Activated CD8-positive, alpha-beta memory T cell treated with anti-CD3 and anti-CD28 coated beads, Interleukin-2, amount 10 ng/mL, durations not matched to agents 7 days and 5 days (primary cell): Measurements from ENCODE around the gene NRP1. TPM values are rescaled to one million over a fixed set of nuclear protein-coding genes. Genes with fewer than 3 reads are reported as not detected.

Experiments used
- ATAC-seq: fragments of 150-1000 bp; cut with Tn5 transposase; one replicate; pipeline ENCODE4 v1.10.0; 2021; ENCODE audit warnings: moderate library complexity
- CTCF ChIA-PET: fragments of 350-600 bp; sonication (Branson Sonifier 250); formaldehyde crosslinking; loops from one replicate; lab custom pipeline; 2021; ENCODE audit warnings: antibody characterized with exemption; lab: Charles Lee
- DNase-seq: peaks from one replicate; pipeline ENCODE4 v3.0.0-alpha.2; 2020
- H3K27ac Mint-ChIP-seq: one replicate; pipeline ENCODE4 v1.8.0; 2021; ENCODE audit warnings: mild to moderate bottlenecking, mixed read lengths
- H3K27me3 Mint-ChIP-seq: one replicate; pipeline ENCODE4 v1.8.0; 2021; ENCODE audit warnings: mixed read lengths
- H3K36me3 Mint-ChIP-seq: one replicate; pipeline ENCODE4 v1.8.0; 2021; ENCODE audit warnings: mild to moderate bottlenecking, mixed read lengths
- H3K4me1 Mint-ChIP-seq: one replicate; pipeline ENCODE4 v1.8.0; 2021; ENCODE audit warnings: mixed read lengths
- H3K4me3 Mint-ChIP-seq: one replicate; pipeline ENCODE4 v1.8.0; 2021; ENCODE audit warnings: mild to moderate bottlenecking, moderate library complexity, mixed read lengths
- H3K9me3 Mint-ChIP-seq: one replicate; pipeline ENCODE4 v1.8.0; 2022; ENCODE audit warnings: low read depth, mixed read lengths
- total RNA-seq, 2 experiments: library from RNA; stranded (reverse); gene quantifications; one replicate each; pipeline ENCODE4 v1.2.3, GENCODE V29; 2021

NRP1 gene
- total RNA-seq, 2 experiments from 2014 or later, result 0.55 to 2.0 TPM

GRCh38 chr10:33288127-33288526, 46.3 kb downstream of the NRP1 start:
- Mint-ChIP-seq H3K27me3 (peaks cover 26% of the 10 kb centered on the region), H3K27ac (no peak overlapping the region), H3K4me3 (no peak overlapping the region), H3K36me3 (no peaks in the 10 kb centered on the region), H3K9me3 (no peaks in the 10 kb centered on the region), H3K4me1 (no peaks in the 10 kb centered on the region)
- CTCF ChIA-PET, result no interaction called here
- DNase-seq, result no peak
- ATAC-seq, result no peak

- Mint-ChIP-seq H3K4me3 (no peak overlapping the region), H3K36me3 (no peaks in the 10 kb centered on the region), H3K27me3 (peaks cover 27% of the 10 kb centered on the region), H3K4me1 (no peaks in the 10 kb centered on the region), H3K9me3 (no peaks in the 10 kb centered on the region), H3K27ac (no peak overlapping the region)
- DNase-seq (no peak), ATAC-seq (no peak)
- CTCF ChIA-PET, result no interaction called here
Observed at GRCh38 chr10:33287112-33287511, 47.4 kb downstream of the NRP1 start.

GRCh38 chr10:33286157-33286934, 48.1 kb downstream of the NRP1 start:
- Mint-ChIP-seq H3K9me3 (no peaks in the 10 kb centered on the region), H3K27me3 (peaks cover 25% of the 10 kb centered on the region), H3K4me3 (no peak overlapping the region), H3K36me3 (no peaks in the 10 kb centered on the region), H3K27ac (no peak overlapping the region), H3K4me1 (no peaks in the 10 kb centered on the region)
- CTCF ChIA-PET, result no interaction called here
- ATAC-seq (no peak), DNase-seq (no peak)

- Mint-ChIP-seq H3K27me3 (peaks cover 26% of the 10 kb centered on the region), H3K4me3 (no peak overlapping the region), H3K9me3 (no peaks in the 10 kb centered on the region), H3K27ac (no peak overlapping the region), H3K4me1 (no peaks in the 10 kb centered on the region), H3K36me3 (no peaks in the 10 kb centered on the region)
- CTCF ChIA-PET, result no interaction called here
- DNase-seq, result no peak
- ATAC-seq, result no peak
Observed at GRCh38 chr10:33284945-33285344, 49.5 kb downstream of the NRP1 start.

- Mint-ChIP-seq H3K4me3 (no peak overlapping the region), H3K27ac (no peak overlapping the region), H3K27me3 (peaks cover 26% of the 10 kb centered on the region), H3K36me3 (no peaks in the 10 kb centered on the region), H3K9me3 (no peaks in the 10 kb centered on the region), H3K4me1 (no peaks in the 10 kb centered on the region)
- ATAC-seq (no peak), DNase-seq (no peak)
- CTCF ChIA-PET, result interaction anchor here (1.2 kb wide), 1 partner anchor 11 kb away, joined by 3 read pairs; no protein-coding TSS in a partner anchor
Observed at GRCh38 chr10:33279811-33280602, 54.5 kb downstream of the NRP1 start.

GRCh38 chr10:33279276-33279675, 55.2 kb downstream of the NRP1 start:
- Mint-ChIP-seq H3K27ac (no peak overlapping the region), H3K9me3 (no peaks in the 10 kb centered on the region), H3K36me3 (no peaks in the 10 kb centered on the region), H3K4me1 (no peaks in the 10 kb centered on the region), H3K27me3 (peaks cover 28% of the 10 kb centered on the region), H3K4me3 (no peak overlapping the region)
- ATAC-seq (no peak), DNase-seq (no peak)
- CTCF ChIA-PET, result interaction anchor here (1.2 kb wide), 1 partner anchor 10 kb away, joined by 3 read pairs; no protein-coding TSS in a partner anchor

- Mint-ChIP-seq H3K4me3 (no peak overlapping the region), H3K4me1 (no peaks in the 10 kb centered on the region), H3K9me3 (no peaks in the 10 kb centered on the region), H3K27me3 (peaks cover 23% of the 10 kb centered on the region), H3K36me3 (no peaks in the 10 kb centered on the region), H3K27ac (no peak overlapping the region)
- CTCF ChIA-PET, result no interaction called here
- ATAC-seq, result no peak
- DNase-seq, result no peak
Observed at GRCh38 chr10:33278198-33278597, 56.3 kb downstream of the NRP1 start.

GRCh38 chr10:33277135-33277536, 57.3 kb downstream of the NRP1 start:
- DNase-seq (no peak), ATAC-seq (no peak)
- H3K27ac Mint-ChIP-seq, result no peak overlapping the region
- no peaks in the 10 kb centered on the region for H3K36me3 Mint-ChIP-seq
- CTCF ChIA-PET, result no interaction called here
- no peaks in the 10 kb centered on the region for H3K9me3 Mint-ChIP-seq
- no peak overlapping the region for H3K4me3 Mint-ChIP-seq
- peaks cover 29% of the 10 kb centered on the region for H3K27me3 Mint-ChIP-seq
- H3K4me1 Mint-ChIP-seq, result no peaks in the 10 kb centered on the region

- no peaks in the 10 kb centered on the region for H3K4me1 Mint-ChIP-seq
- H3K27ac Mint-ChIP-seq, result no peak overlapping the region
- H3K9me3 Mint-ChIP-seq, result no peaks in the 10 kb centered on the region
- H3K36me3 Mint-ChIP-seq, result no peaks in the 10 kb centered on the region
- CTCF ChIA-PET, result no interaction called here
- H3K4me3 Mint-ChIP-seq, result no peak overlapping the region
- DNase-seq (no peak), ATAC-seq (no peak)
- H3K27me3 Mint-ChIP-seq, result peaks cover 34% of the 10 kb centered on the region
Observed at GRCh38 chr10:33276282-33276923, 58.1 kb downstream of the NRP1 start.

- H3K27ac Mint-ChIP-seq, result no peak overlapping the region
- CTCF ChIA-PET, result interaction anchor here (0.8 kb wide), 1 partner anchor 62 kb away, joined by 3 read pairs; no protein-coding TSS in a partner anchor
- no peaks in the 10 kb centered on the region for H3K9me3 Mint-ChIP-seq
- peaks cover 30% of the 10 kb centered on the region for H3K27me3 Mint-ChIP-seq
- no peak for DNase-seq
- H3K4me3 Mint-ChIP-seq, result no peak overlapping the region
- ATAC-seq, result no peak
- H3K4me1 Mint-ChIP-seq, result no peaks in the 10 kb centered on the region
- no peaks in the 10 kb centered on the region for H3K36me3 Mint-ChIP-seq
Observed at GRCh38 chr10:33274096-33274785, 60.2 kb downstream of the NRP1 start.

- Mint-ChIP-seq H3K27me3 (peaks cover 34% of the 10 kb centered on the region), H3K27ac (no peak overlapping the region), H3K9me3 (no peaks in the 10 kb centered on the region), H3K36me3 (no peaks in the 10 kb centered on the region), H3K4me1 (no peaks in the 10 kb centered on the region), H3K4me3 (no peak overlapping the region)
- DNase-seq, result no peak
- ATAC-seq, result no peak
- CTCF ChIA-PET, result no interaction called here
Observed at GRCh38 chr10:33273295-33274002, 61.0 kb downstream of the NRP1 start.

- ATAC-seq, result no peak
Observed at GRCh38 chr10:33272635-33273034, 61.8 kb downstream of the NRP1 start.

More at GRCh38 chr10:33272635-33273034, 61.8 kb downstream of the NRP1 start:
- no peaks in the 10 kb centered on the region for H3K9me3 Mint-ChIP-seq
- no peak overlapping the region for H3K4me3 Mint-ChIP-seq
- H3K36me3 Mint-ChIP-seq, result no peaks in the 10 kb centered on the region
- no peak for DNase-seq
- no peak overlapping the region for H3K27ac Mint-ChIP-seq
- CTCF ChIA-PET, result no interaction called here
- peaks cover 34% of the 10 kb centered on the region for H3K27me3 Mint-ChIP-seq
- no peaks in the 10 kb centered on the region for H3K4me1 Mint-ChIP-seq
